HEK293 (cell line): ENCODE data around the gene KCNJ5.

Experiments used
- CTCF ChIA-PET: fragments of 350-600 bp; formaldehyde crosslinking; extraction: SDS; loops from one replicate; lab custom pipeline; 2021; ENCODE audit warnings: antibody characterized with exemption; lab: Yijun Ruan, JAX
- POLR2A ChIA-PET: fragments of 300-600 bp; formaldehyde crosslinking; extraction: SDS; loops from one replicate; lab custom pipeline; 2020; ENCODE audit warnings: antibody characterized with exemption, inconsistent platforms; lab: Yijun Ruan, JAX
- H3K27ac ChIP-seq: fragments of 200-500 bp; sonication (Bioruptor generic); 2 replicates; pipeline ENCODE4 v1.5.1; 2014; ENCODE audit warnings: low read depth, low read length, control low read depth, inconsistent platforms; ENCODE audit errors: extremely low read depth
- H3K36me3 ChIP-seq, 2 experiments: fragments of 200-500 bp in 1 of 2; sonication (Bioruptor generic) in 1 of 2; 1 replicate in 1 of 2; 2 replicates in 1 of 2; pipeline ENCODE4 v1.5.1; 2014 to 2017; ENCODE audit warnings: inconsistent platforms in 2 of 2, low read length in 2 of 2; ENCODE audit not compliant: control insufficient read depth in 2 of 2, insufficient read depth in 1 of 2
- H3K4me1 ChIP-seq: fragments of 200-500 bp; sonication (Bioruptor generic); 2 replicates; pipeline ENCODE4 v1.5.1; 2014; ENCODE audit warnings: mild to moderate bottlenecking, low read length, inconsistent platforms; ENCODE audit not compliant: control insufficient read depth, insufficient read depth
- H3K4me3 ChIP-seq: 2 replicates; pipeline ENCODE4 v1.5.1; 2011; ENCODE audit warnings: low read depth, mild to moderate bottlenecking, control low read depth, low read length, moderate library complexity
- H3K9me3 ChIP-seq: fragments of 200-500 bp; sonication (Bioruptor generic); 2 replicates; pipeline ENCODE4 v1.5.1; 2014; ENCODE audit warnings: low read depth, low read length, inconsistent platforms; ENCODE audit not compliant: control insufficient read depth, insufficient read depth
- BCL11A ChIP-seq: fragments of 450-650 bp; formaldehyde crosslinking; IDR thresholded peaks from 2 replicates; pipeline ENCODE4 v1.5.1; 2016; ENCODE audit warnings: low read depth, missing biosample characterization, missing genetic modification characterization
- OSR2 ChIP-seq: fragments of 450-650 bp; formaldehyde crosslinking; IDR thresholded peaks from 2 replicates; pipeline ENCODE4 v1.5.1; 2016; ENCODE audit warnings: missing biosample characterization, missing genetic modification characterization
- PRDM6 ChIP-seq: fragments of 450-650 bp; formaldehyde crosslinking; IDR thresholded peaks from 2 replicates; pipeline ENCODE4 v1.5.1; 2017; ENCODE audit warnings: missing biosample characterization, missing genetic modification characterization
- ZBTB49 ChIP-seq: fragments of 450-650 bp; formaldehyde crosslinking; IDR thresholded peaks from 2 replicates; pipeline ENCODE4 v1.5.1; 2016; ENCODE audit warnings: missing biosample characterization, missing genetic modification characterization, low read depth
- ZFP3 ChIP-seq: fragments of 450-650 bp; formaldehyde crosslinking; IDR thresholded peaks from 2 replicates; pipeline ENCODE4 v1.5.1; 2016; ENCODE audit warnings: low read depth, missing biosample characterization, missing genetic modification characterization
- ZFP69B ChIP-seq: fragments of 450-650 bp; formaldehyde crosslinking; IDR thresholded peaks from 2 replicates; pipeline ENCODE4 v1.5.1; 2016; ENCODE audit warnings: missing biosample characterization, missing genetic modification characterization
- ZNF140 ChIP-seq: fragments of 450-650 bp; formaldehyde crosslinking; IDR thresholded peaks from 2 replicates; pipeline ENCODE4 v1.5.1; 2016; ENCODE audit warnings: missing biosample characterization, missing genetic modification characterization
- ZNF155 ChIP-seq: fragments of 450-650 bp; formaldehyde crosslinking; IDR thresholded peaks from 2 replicates; pipeline ENCODE4 v1.5.1; 2016; ENCODE audit warnings: missing biosample characterization, missing genetic modification characterization
- ZNF16 ChIP-seq: fragments of 450-650 bp; formaldehyde crosslinking; IDR thresholded peaks from 2 replicates; pipeline ENCODE4 v1.5.1; 2016; ENCODE audit warnings: low read depth, missing biosample characterization, missing genetic modification characterization
- ZNF174 ChIP-seq: fragments of 450-650 bp; formaldehyde crosslinking; IDR thresholded peaks from 2 replicates; pipeline ENCODE4 v1.5.0; 2017; ENCODE audit warnings: missing biosample characterization, mild to moderate bottlenecking, missing genetic modification characterization
- ZNF274 ChIP-seq, 2 experiments: fragments of 200-500 bp in 1 of 2; fragments of 450-650 bp in 1 of 2; sonication (Bioruptor generic) in 1 of 2; formaldehyde crosslinking in 1 of 2; IDR thresholded peaks; 2 replicates each; pipeline versions ENCODE4 v1.5.1 to v1.6.1; 2014 to 2016; ENCODE audit warnings: borderline replicate concordance in 1 of 2, inconsistent platforms in 1 of 2, low read length in 1 of 2, missing biosample characterization in 1 of 2, missing genetic modification characterization in 1 of 2
- ZNF292 ChIP-seq: fragments of 450-650 bp; formaldehyde crosslinking; IDR thresholded peaks from 2 replicates; pipeline ENCODE4 v1.5.1; 2016; ENCODE audit warnings: low read depth, missing biosample characterization, missing genetic modification characterization, borderline replicate concordance
- ZNF341 ChIP-seq: fragments of 450-650 bp; formaldehyde crosslinking; IDR thresholded peaks from 2 replicates; pipeline ENCODE4; 2016; ENCODE audit warnings: low read depth, missing biosample characterization, missing genetic modification characterization
- ZNF362 ChIP-seq: fragments of 450-650 bp; formaldehyde crosslinking; IDR thresholded peaks from 2 replicates; pipeline ENCODE4 v1.5.1; 2016; ENCODE audit warnings: missing biosample characterization, missing genetic modification characterization
- ZNF404 ChIP-seq: fragments of 450-650 bp; formaldehyde crosslinking; IDR thresholded peaks from 2 replicates; pipeline ENCODE4 v1.5.1; 2017; ENCODE audit warnings: missing biosample characterization, missing genetic modification characterization
- ZNF488 ChIP-seq: fragments of 450-650 bp; formaldehyde crosslinking; IDR thresholded peaks from 2 replicates; pipeline ENCODE4 v1.5.1; 2016; ENCODE audit warnings: missing biosample characterization, missing genetic modification characterization
- ZNF510 ChIP-seq: fragments of 450-650 bp; formaldehyde crosslinking; IDR thresholded peaks from 2 replicates; pipeline ENCODE4 v1.5.1; 2018; ENCODE audit warnings: mild to moderate bottlenecking, missing genetic modification characterization, missing biosample characterization; ENCODE audit not compliant: insufficient replicate concordance
- ZNF514 ChIP-seq: fragments of 450-650 bp; formaldehyde crosslinking; IDR thresholded peaks from 2 replicates; pipeline ENCODE4 v1.5.1; 2016; ENCODE audit warnings: missing biosample characterization, missing genetic modification characterization
- ZNF704 ChIP-seq: fragments of 450-650 bp; formaldehyde crosslinking; IDR thresholded peaks from 2 replicates; pipeline ENCODE4 v1.5.1; 2016; ENCODE audit warnings: missing biosample characterization, missing genetic modification characterization
- ZNF837 ChIP-seq: fragments of 450-650 bp; formaldehyde crosslinking; IDR thresholded peaks from 2 replicates; pipeline ENCODE4 v1.5.1; 2016; ENCODE audit warnings: missing biosample characterization, missing genetic modification characterization

Gene KCNJ5

GRCh38 chr11:128857341-128857740 is 33.8 kb upstream of the KCNJ5 start (continued):
- no peak for TF ChIP-seq ZBTB49 (tag by site-specific recombination)
- no peak for TF ChIP-seq PRDM6 (tag by site-specific recombination)
- no peak for TF ChIP-seq ZNF362
- TF ChIP-seq ZNF510, result no peak
- no peak for TF ChIP-seq ZNF274 (IDR thresholded peaks at IDR 0.05; ENCODE audit: low read length)
- TF ChIP-seq ZNF274 (tag by site-specific recombination; IDR thresholded peaks at IDR 0.05; ENCODE audit: borderline replicate concordance), result no peak
- TF ChIP-seq ZNF292 (tag by site-specific recombination), result no peak

GRCh38 chr11:128859563-128860441 is 31.4 kb upstream of the KCNJ5 start:
- ChIA-PET CTCF (interaction anchor here (1.4 to 1.7 kb wide), 2 partner anchors 11 to 24 kb away, joined by 3 read pairs; no protein-coding TSS in a partner anchor), POLR2A (no interaction called here)
- H3K36me3 ChIP-seq, result no peaks in the 10 kb centered on the region
- no peak overlapping the region for H3K27ac ChIP-seq
- no peaks in the 10 kb centered on the region for H3K9me3 ChIP-seq
- TF ChIP-seq ZNF155 (tag by site-specific recombination), result no peak
- TF ChIP-seq ZNF837 (tag by site-specific recombination), result no peak
- TF ChIP-seq ZNF140 (tag by site-specific recombination), result no peak
- no peaks in the 10 kb centered on the region for H3K4me1 ChIP-seq
- H3K4me3 ChIP-seq, result no peak overlapping the region

GRCh38 chr11:128860571-128861361 is 30.4 kb upstream of the KCNJ5 start:
- CTCF ChIA-PET, result interaction anchor here (0.6 to 1.7 kb wide), 7 partner anchors 11 to 659 kb away, joined by 3 to 4 read pairs (median 3); no protein-coding TSS in a partner anchor
- POLR2A ChIA-PET, result no interaction called here
- H3K9me3 ChIP-seq, result no peaks in the 10 kb centered on the region
- H3K4me1 ChIP-seq, result no peaks in the 10 kb centered on the region
- H3K36me3 ChIP-seq, result no peaks in the 10 kb centered on the region
- no peak for TF ChIP-seq ZNF704 (tag by site-specific recombination)
- no peak for TF ChIP-seq OSR2 (tag by site-specific recombination)
- no peak for TF ChIP-seq ZFP69B (tag by site-specific recombination)
- no peak for TF ChIP-seq ZNF362
- TF ChIP-seq ZNF514, result no peak
- TF ChIP-seq ZNF341 (tag by site-specific recombination), result no peak
- TF ChIP-seq ZNF488 (tag by site-specific recombination), result no peak
- no peak for TF ChIP-seq ZNF404
- no peak for TF ChIP-seq ZNF16 (tag by site-specific recombination)
- no peak for TF ChIP-seq BCL11A
- TF ChIP-seq ZNF174 (tag by site-specific recombination), result no peak
- no peak for TF ChIP-seq ZFP3 (tag by site-specific recombination)
- TF ChIP-seq, all 188 proteins: peak for 0
- Histone ChIP-seq H3K4me3 (no peak overlapping the region), H3K27ac (no peak overlapping the region)
